ENCODE measurements around the gene HERC4.

HERC4 gene

DNA sequence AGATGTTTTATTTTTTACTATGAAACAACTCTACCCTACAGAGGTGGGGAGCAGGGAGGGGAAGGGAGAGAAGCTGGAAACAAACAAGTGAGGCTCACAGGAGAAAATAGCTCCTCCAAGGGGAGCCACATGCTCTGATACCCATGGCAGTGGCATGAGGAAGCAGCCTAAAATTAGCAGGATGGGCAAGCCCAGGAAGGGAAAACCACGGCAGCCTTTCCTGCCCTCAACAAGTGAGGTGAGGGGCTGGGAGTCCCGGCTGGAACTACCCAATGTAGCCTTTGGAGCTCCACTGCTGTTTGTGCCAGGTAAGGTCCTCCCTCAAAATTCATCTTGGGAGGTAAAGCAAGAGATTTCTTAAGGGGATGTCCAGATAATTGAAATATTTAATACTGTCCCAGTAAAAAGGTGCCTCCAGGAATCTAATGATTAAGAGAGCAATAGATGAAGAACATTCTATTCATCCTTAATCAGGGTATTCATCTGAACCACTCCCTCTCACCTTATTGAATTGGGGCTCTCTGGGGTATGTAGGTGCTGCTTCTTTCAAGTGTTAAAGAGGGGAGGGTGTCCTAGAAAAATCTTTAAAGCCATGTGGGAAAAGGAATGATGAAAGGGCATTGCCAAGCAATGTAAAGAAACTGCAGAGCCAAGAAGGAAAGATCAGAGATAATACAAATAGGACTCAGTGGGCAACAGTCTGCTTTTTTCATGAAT lies 12.8 kb upstream of the HERC4 start:
- H4K20me1 ChIP-seq (ENCODE audit: insufficient read depth) = no peaks in the 10 kb centered on the region
- no peak overlapping the region for H3K9ac ChIP-seq
- no peaks in the 10 kb centered on the region for H3K27me3 ChIP-seq (ENCODE audit: insufficient read depth, low read depth)
- H3K4me2 ChIP-seq = no peak overlapping the region
- TF ChIP-seq, protein P1, sequence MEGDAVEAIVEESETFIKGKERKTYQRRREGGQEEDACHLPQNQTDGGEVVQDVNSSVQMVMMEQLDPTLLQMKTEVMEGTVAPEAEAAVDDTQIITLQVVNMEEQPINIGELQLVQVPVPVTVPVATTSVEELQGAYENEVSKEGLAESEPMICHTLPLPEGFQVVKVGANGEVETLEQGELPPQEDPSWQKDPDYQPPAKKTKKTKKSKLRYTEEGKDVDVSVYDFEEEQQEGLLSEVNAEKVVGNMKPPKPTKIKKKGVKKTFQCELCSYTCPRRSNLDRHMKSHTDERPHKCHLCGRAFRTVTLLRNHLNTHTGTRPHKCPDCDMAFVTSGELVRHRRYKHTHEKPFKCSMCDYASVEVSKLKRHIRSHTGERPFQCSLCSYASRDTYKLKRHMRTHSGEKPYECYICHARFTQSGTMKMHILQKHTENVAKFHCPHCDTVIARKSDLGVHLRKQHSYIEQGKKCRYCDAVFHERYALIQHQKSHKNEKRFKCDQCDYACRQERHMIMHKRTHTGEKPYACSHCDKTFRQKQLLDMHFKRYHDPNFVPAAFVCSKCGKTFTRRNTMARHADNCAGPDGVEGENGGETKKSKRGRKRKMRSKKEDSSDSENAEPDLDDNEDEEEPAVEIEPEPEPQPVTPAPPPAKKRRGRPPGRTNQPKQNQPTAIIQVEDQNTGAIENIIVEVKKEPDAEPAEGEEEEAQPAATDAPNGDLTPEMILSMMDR (conservative IDR thresholded peaks at IDR 0.05; ENCODE audit: low read depth, low read length) = no peak
- H3K4me3 ChIP-seq (IDR thresholded peaks at IDR 0.05; ENCODE audit: insufficient read depth, low read depth, low read length) = no peak overlapping the region
- no peaks in the 10 kb centered on the region for H3K4me1 ChIP-seq (ENCODE audit: low read depth, poor library complexity, severe bottlenecking)
- H2AFZ ChIP-seq (ENCODE audit: low read depth) = no peak overlapping the region
- H3K27ac ChIP-seq = no peak overlapping the region
- H3K79me2 ChIP-seq (ENCODE audit: insufficient read depth, low read depth) = no peaks in the 10 kb centered on the region
- H3K36me3 ChIP-seq (ENCODE audit: insufficient read depth) = no peaks in the 10 kb centered on the region

DNA sequence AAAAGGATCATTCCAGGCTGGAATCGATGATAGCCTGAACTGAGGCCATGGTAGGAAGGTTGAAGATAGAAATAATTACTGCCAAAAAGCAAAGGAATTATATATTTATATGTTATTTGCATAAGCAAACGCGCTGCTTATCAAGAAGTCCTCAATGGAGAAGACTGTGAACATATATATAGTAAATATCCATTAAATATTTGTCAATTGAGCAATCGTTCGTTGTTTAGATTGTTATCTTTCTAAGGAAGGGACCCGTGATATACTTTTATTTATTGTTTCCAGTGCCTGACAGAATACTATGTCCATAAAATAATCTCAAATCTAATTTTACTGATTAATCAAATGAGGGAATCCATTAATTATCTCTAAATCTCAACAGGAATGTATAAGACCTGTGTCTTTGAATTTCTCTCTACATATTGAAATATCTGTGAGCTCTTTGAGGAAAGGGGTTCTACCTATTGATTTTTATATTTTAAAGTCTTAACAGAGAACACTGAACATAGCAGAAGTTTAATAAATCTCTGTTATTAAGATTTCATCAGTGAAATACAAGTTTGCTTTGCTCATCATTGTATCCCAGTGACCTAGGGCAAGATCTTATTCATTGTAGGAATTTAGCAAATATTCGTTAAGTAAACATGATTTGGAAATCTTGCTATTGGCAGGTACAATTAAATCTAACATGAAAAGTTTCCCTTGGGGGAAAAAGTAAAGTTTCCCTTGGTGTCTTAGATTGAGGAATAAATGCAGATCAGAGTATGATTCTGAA lies 12.0 kb upstream of the HERC4 start:
- no peaks in the 10 kb centered on the region for H3K79me2 ChIP-seq (ENCODE audit: insufficient read depth, low read depth)
- no peak overlapping the region for H3K9ac ChIP-seq
- H2AFZ ChIP-seq (ENCODE audit: low read depth) = no peak overlapping the region
- no peaks in the 10 kb centered on the region for H3K27me3 ChIP-seq (ENCODE audit: insufficient read depth, low read depth)
- H3K36me3 ChIP-seq (ENCODE audit: insufficient read depth) = no peaks in the 10 kb centered on the region
- no peaks in the 10 kb centered on the region for H3K4me1 ChIP-seq (ENCODE audit: low read depth, poor library complexity, severe bottlenecking)
- no peak overlapping the region for H3K4me2 ChIP-seq
- no peak overlapping the region for H3K4me3 ChIP-seq (IDR thresholded peaks at IDR 0.05; ENCODE audit: insufficient read depth, low read depth, low read length)
- TF ChIP-seq, protein P1 (conservative IDR thresholded peaks at IDR 0.05; ENCODE audit: low read depth, low read length) = no peak
- no peak overlapping the region for H3K27ac ChIP-seq
- no peaks in the 10 kb centered on the region for H4K20me1 ChIP-seq (ENCODE audit: insufficient read depth)

DNA sequence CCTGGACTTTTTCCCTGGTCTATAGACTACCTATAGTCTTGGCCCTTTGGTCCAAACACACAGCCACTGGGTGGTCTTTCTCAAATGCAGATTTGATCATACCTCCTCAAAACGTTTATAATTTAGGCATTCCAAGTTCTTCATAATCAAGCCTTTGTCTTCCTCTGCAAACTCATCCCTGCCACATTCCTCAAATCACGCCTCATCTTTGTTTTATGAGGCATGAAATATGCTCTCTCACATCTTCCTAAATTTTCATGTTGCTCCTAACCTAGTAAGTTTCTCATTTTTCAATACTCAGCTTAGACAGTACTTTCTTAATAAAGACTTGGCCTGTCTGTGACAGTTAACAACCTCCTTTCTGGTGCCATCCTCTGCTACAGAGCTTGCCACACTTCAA lies 10.9 kb upstream of the HERC4 start:
- Histone ChIP-seq H2AFZ (ENCODE audit: low read depth) (no peak overlapping the region), H3K27ac (no peak overlapping the region), H3K27me3 (ENCODE audit: insufficient read depth, low read depth) (no peaks in the 10 kb centered on the region), H3K4me2 (no peak overlapping the region), H3K4me1 (ENCODE audit: low read depth, poor library complexity, severe bottlenecking) (no peaks in the 10 kb centered on the region), H3K9ac (no peak overlapping the region), H3K4me3 (IDR thresholded peaks at IDR 0.05; ENCODE audit: insufficient read depth, low read depth, low read length) (no peak overlapping the region), H3K79me2 (ENCODE audit: insufficient read depth, low read depth) (no peaks in the 10 kb centered on the region), H4K20me1 (ENCODE audit: insufficient read depth) (no peaks in the 10 kb centered on the region), H3K36me3 (ENCODE audit: insufficient read depth) (no peaks in the 10 kb centered on the region)
- TF ChIP-seq, protein P1 (conservative IDR thresholded peaks at IDR 0.05; ENCODE audit: low read depth, low read length) = no peak

- Histone ChIP-seq H3K27ac (no peak overlapping the region), H3K36me3 (ENCODE audit: insufficient read depth) (no peaks in the 10 kb centered on the region), H2AFZ (ENCODE audit: low read depth) (no peak overlapping the region), H3K4me2 (no peak overlapping the region), H3K27me3 (ENCODE audit: insufficient read depth, low read depth) (no peaks in the 10 kb centered on the region), H3K79me2 (ENCODE audit: insufficient read depth, low read depth) (no peaks in the 10 kb centered on the region), H4K20me1 (ENCODE audit: insufficient read depth) (no peaks in the 10 kb centered on the region), H3K4me1 (ENCODE audit: low read depth, poor library complexity, severe bottlenecking) (no peaks in the 10 kb centered on the region), H3K4me3 (IDR thresholded peaks at IDR 0.05; ENCODE audit: insufficient read depth, low read depth, low read length) (no peak overlapping the region), H3K9ac (no peak overlapping the region)
- TF ChIP-seq, protein P1 (conservative IDR thresholded peaks at IDR 0.05; ENCODE audit: low read depth, low read length) = no peak
These were observed 9.4 kb upstream of the HERC4 start for GRCh38 chr10:68084469-68084868.

Measured in KMS-11 (cell line).